ENCODE measurements around the gene LHFPL6.

LHFPL6 gene

GRCh38 chr13:39481491-39481890 lies 121.5 kb downstream of the LHFPL6 start:
- TF ChIP-seq EGR1 (IDR thresholded peaks at IDR 0.05) = no peak
- no peak for TF ChIP-seq CREB1 (IDR thresholded peaks at IDR 0.05; ENCODE audit: low read depth)
- TF ChIP-seq ZBTB7A (IDR thresholded peaks at IDR 0.05; ENCODE audit: low read depth) = no peak
- no peak for TF ChIP-seq RAD21 (IDR thresholded peaks at IDR 0.05; ENCODE audit: low read depth)
- no peak for TF ChIP-seq EP300 (IDR thresholded peaks at IDR 0.05; ENCODE audit: borderline replicate concordance)
- TF ChIP-seq YY1 (IDR thresholded peaks at IDR 0.05; ENCODE audit: low read depth) = no peak
- TF ChIP-seq, protein P1, sequence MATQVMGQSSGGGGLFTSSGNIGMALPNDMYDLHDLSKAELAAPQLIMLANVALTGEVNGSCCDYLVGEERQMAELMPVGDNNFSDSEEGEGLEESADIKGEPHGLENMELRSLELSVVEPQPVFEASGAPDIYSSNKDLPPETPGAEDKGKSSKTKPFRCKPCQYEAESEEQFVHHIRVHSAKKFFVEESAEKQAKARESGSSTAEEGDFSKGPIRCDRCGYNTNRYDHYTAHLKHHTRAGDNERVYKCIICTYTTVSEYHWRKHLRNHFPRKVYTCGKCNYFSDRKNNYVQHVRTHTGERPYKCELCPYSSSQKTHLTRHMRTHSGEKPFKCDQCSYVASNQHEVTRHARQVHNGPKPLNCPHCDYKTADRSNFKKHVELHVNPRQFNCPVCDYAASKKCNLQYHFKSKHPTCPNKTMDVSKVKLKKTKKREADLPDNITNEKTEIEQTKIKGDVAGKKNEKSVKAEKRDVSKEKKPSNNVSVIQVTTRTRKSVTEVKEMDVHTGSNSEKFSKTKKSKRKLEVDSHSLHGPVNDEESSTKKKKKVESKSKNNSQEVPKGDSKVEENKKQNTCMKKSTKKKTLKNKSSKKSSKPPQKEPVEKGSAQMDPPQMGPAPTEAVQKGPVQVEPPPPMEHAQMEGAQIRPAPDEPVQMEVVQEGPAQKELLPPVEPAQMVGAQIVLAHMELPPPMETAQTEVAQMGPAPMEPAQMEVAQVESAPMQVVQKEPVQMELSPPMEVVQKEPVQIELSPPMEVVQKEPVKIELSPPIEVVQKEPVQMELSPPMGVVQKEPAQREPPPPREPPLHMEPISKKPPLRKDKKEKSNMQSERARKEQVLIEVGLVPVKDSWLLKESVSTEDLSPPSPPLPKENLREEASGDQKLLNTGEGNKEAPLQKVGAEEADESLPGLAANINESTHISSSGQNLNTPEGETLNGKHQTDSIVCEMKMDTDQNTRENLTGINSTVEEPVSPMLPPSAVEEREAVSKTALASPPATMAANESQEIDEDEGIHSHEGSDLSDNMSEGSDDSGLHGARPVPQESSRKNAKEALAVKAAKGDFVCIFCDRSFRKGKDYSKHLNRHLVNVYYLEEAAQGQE (IDR thresholded peaks at IDR 0.05; ENCODE audit: low read depth) = no peak
- TF ChIP-seq TEAD4 (IDR thresholded peaks at IDR 0.05) = no peak
- no peak for TF ChIP-seq NFIC (IDR thresholded peaks at IDR 0.05)
- no peak for TF ChIP-seq TCF12 (IDR thresholded peaks at IDR 0.05; ENCODE audit: low read depth)
- no peak for TF ChIP-seq CEBPB (IDR thresholded peaks at IDR 0.05)
- no peak for TF ChIP-seq USF1 (IDR thresholded peaks at IDR 0.05)
- TF ChIP-seq, protein P2, sequence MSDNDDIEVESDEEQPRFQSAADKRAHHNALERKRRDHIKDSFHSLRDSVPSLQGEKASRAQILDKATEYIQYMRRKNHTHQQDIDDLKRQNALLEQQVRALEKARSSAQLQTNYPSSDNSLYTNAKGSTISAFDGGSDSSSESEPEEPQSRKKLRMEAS (IDR thresholded peaks at IDR 0.05) = no peak
- no peak for TF ChIP-seq FOXM1 (IDR thresholded peaks at IDR 0.05; ENCODE audit: borderline replicate concordance, low read depth)
- no peak for TF ChIP-seq TAF1 (IDR thresholded peaks at IDR 0.05; ENCODE audit: low read depth)

DNA sequence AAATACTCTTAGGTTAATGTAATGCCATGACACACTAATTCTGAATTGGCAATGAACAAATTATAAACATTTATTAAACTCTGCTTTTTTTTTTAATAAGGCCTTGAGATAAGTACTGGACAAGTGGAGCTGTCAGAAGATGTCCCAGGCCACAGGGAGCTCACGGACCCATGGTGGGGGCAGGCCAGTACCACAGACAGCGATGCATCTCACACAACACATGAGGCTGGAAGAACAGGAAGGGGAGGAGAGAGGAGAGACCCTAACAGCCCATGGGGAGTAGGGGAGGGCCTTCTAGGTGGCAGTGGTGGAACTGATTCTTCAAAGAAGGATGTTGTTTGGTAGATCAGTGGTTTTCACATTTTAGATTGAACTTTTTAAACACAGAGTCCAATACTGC lies 128.4 kb downstream of the LHFPL6 start:
- TF ChIP-seq, protein P1 (IDR thresholded peaks at IDR 0.05; ENCODE audit: low read depth) = peak; percentile 38; the same call in 1 of the 2 replicates
- TF ChIP-seq ZBTB7A (IDR thresholded peaks at IDR 0.05; ENCODE audit: low read depth) = no peak

- TF ChIP-seq EP300 (IDR thresholded peaks at IDR 0.05; ENCODE audit: borderline replicate concordance) = no peak
These were observed 133.3 kb downstream of the LHFPL6 start for GRCh38 chr13:39469676-39470075.

- TF ChIP-seq RAD21 (IDR thresholded peaks at IDR 0.05; ENCODE audit: low read depth) (no peak), USF1 (IDR thresholded peaks at IDR 0.05) (no peak), TEAD4 (IDR thresholded peaks at IDR 0.05) (no peak), YY1 (IDR thresholded peaks at IDR 0.05; ENCODE audit: low read depth) (no peak), EGR1 (IDR thresholded peaks at IDR 0.05) (no peak), FOXM1 (IDR thresholded peaks at IDR 0.05; ENCODE audit: borderline replicate concordance, low read depth) (no peak), ZBTB7A (IDR thresholded peaks at IDR 0.05; ENCODE audit: low read depth) (no peak), NFIC (IDR thresholded peaks at IDR 0.05) (no peak), TAF1 (IDR thresholded peaks at IDR 0.05; ENCODE audit: low read depth) (no peak), TCF12 (IDR thresholded peaks at IDR 0.05; ENCODE audit: low read depth) (no peak), CEBPB (IDR thresholded peaks at IDR 0.05) (no peak), EP300 (IDR thresholded peaks at IDR 0.05; ENCODE audit: borderline replicate concordance) (no peak), CREB1 (IDR thresholded peaks at IDR 0.05; ENCODE audit: low read depth) (no peak)
- TF ChIP-seq, protein P1 (IDR thresholded peaks at IDR 0.05; ENCODE audit: low read depth) = no peak
- TF ChIP-seq, protein P2 (IDR thresholded peaks at IDR 0.05) = no peak
These were observed 134.7 kb downstream of the LHFPL6 start for GRCh38 chr13:39468306-39468705.

- TF ChIP-seq NFIC (IDR thresholded peaks at IDR 0.05) (no peak), CREB1 (IDR thresholded peaks at IDR 0.05; ENCODE audit: low read depth) (no peak), USF1 (IDR thresholded peaks at IDR 0.05) (no peak), ZBTB7A (IDR thresholded peaks at IDR 0.05; ENCODE audit: low read depth) (no peak), YY1 (IDR thresholded peaks at IDR 0.05; ENCODE audit: low read depth) (no peak)
- TF ChIP-seq, protein P1 (IDR thresholded peaks at IDR 0.05; ENCODE audit: low read depth) = no peak
These were observed 139.4 kb downstream of the LHFPL6 start for GRCh38 chr13:39463611-39464010.
